EL (cell line): Measurements from ENCODE around the gene VWC2.

Source experiments
- DNase-seq: peaks from one replicate; pipeline ENCODE4 v3.0.0-alpha.2; 2016

The VWC2 gene

GRCh38 chr7:49852619-49853462, 79.4 kb downstream of the VWC2 start:
- peak; percentile 12 for DNase-seq

- DNase-seq: no peak
Observed at GRCh38 chr7:49855281-49855980, 82.0 kb downstream of the VWC2 start.

- DNase-seq: no peak
Observed at GRCh38 chr7:49860293-49860692, 86.9 kb downstream of the VWC2 start.

GRCh38 chr7:49866076-49866735, 92.8 kb downstream of the VWC2 start:
- no peak for DNase-seq

- DNase-seq: no peak
Observed at GRCh38 chr7:49866910-49867309, 93.5 kb downstream of the VWC2 start.

- no peak for DNase-seq
Observed at GRCh38 chr7:49873420-49873819, 100.0 kb downstream of the VWC2 start.

- no peak for DNase-seq
Observed at GRCh38 chr7:49875336-49875735, 101.9 kb downstream of the VWC2 start.

GRCh38 chr7:49876202-49876601, 102.8 kb downstream of the VWC2 start:
- DNase-seq: no peak

- DNase-seq: no peak
Observed at GRCh38 chr7:49878089-49878488, 104.7 kb downstream of the VWC2 start.

- no peak for DNase-seq
Observed at GRCh38 chr7:49878627-49879026, 105.2 kb downstream of the VWC2 start.

- no peak for DNase-seq
Observed at GRCh38 chr7:49883933-49884332, 110.5 kb downstream of the VWC2 start.

- no peak for DNase-seq
Observed at GRCh38 chr7:49885593-49886285, 112.3 kb downstream of the VWC2 start.

- DNase-seq: no peak
Observed at GRCh38 chr7:49892481-49892880, 119.0 kb downstream of the VWC2 start.

- no peak for DNase-seq
Observed at GRCh38 chr7:49893131-49893530, 119.7 kb downstream of the VWC2 start.

GRCh38 chr7:49894543-49894942, 121.1 kb downstream of the VWC2 start:
- no peak for DNase-seq

- DNase-seq: no peak
Observed at GRCh38 chr7:49911909-49912308, 138.5 kb downstream of the VWC2 start.

- DNase-seq: no peak
Observed at GRCh38 chr7:49926720-49927119, 153.3 kb downstream of the VWC2 start.

- no peak for DNase-seq
Observed at GRCh38 chr7:49927631-49928030, 154.2 kb downstream of the VWC2 start.

- no peak for DNase-seq
Observed at GRCh38 chr7:49928787-49929186, 155.3 kb downstream of the VWC2 start.

GRCh38 chr7:49931627-49932026, 158.2 kb downstream of the VWC2 start:
- no peak for DNase-seq

GRCh38 chr7:49937608-49938007, 164.2 kb downstream of the VWC2 start:
- DNase-seq: no peak
